ENCODE measurements around the gene C1orf185.
A peak's percentile ranks its signal among the peaks of the same experiment; 100 is the strongest.

The C1orf185 gene

DNA sequence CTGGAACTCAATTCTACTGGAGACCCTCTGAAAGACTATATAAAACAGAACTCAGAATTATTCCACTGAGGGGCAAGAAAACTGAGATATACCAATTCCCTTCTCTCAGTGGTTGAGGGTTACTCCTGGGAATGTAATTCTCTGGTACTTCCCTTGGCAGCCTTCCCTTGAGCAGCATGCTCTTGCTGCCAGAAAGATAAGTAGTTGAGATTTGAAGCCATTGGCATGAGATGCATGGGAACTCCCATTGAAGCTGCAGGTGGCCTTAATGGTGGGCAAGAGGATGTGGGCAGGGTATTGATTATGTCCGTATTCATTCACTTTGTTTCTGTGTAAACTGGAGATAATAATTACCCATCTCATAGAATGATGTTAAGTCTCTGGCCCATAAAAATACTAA, 28.6 kb upstream of the C1orf185 start:
- DNase-seq (ENCODE audit: insufficient read length, low spot score) (no peak), FAIRE-seq (no peak)
- TF ChIP-seq POLR2AphosphoS5 (IDR thresholded peaks at IDR 0.05; ENCODE audit: low read depth, low read length): no peak
- no peak for TF ChIP-seq PAX5 (IDR thresholded peaks at IDR 0.05; ENCODE audit: insufficient read depth, low read length, severe bottlenecking)
- no peak for TF ChIP-seq POLR2A (IDR thresholded peaks at IDR 0.05; ENCODE audit: low read depth, low read length)
- no peak for TF ChIP-seq POU2F2 (IDR thresholded peaks at IDR 0.05; ENCODE audit: low read depth, low read length)
- no peak for TF ChIP-seq TAF1 (IDR thresholded peaks at IDR 0.05; ENCODE audit: low read depth, low read length)
- no peak for TF ChIP-seq SPI1 (IDR thresholded peaks at IDR 0.05; ENCODE audit: low read depth, low read length)

DNA sequence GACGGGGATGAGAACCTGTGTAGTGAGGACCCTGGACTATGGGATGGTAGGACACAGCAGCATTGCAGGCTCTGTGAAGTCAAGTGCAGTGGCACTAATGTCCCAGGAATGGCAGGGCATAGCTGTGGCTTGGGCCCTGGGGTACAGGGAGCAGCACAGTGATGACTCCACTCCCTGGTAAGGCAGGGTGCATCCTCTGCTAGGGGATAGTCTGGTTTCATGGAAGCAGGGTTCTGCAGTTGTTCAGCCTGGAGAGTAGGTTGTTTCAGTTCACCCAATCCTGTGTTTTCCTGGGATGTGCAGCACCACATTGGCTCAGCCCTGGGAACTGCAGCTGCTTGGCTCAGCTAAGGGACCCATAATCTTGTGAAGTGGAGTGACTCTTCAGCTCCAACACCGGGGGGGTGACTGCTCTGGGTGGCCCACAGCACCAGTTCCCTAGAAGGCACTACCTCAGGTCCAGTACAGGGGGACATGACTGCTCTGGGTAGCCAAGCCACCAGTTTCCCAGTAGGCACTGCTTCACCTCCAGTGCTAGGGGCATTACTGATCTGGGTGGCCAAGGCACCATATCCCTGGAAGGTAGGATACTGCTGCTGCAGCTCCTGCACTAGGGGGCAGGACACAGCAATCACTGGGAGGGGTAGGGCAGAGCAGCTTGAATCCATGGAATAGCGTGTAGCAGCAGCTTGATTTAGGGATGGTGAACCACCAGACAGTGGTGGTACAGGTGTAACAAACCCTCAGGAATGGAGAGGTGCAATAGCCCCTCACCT, 15.3 kb upstream of the C1orf185 start:
- DNase-seq (ENCODE audit: insufficient read length, low spot score) (no peak), FAIRE-seq (peak; percentile 16)
- TF ChIP-seq POLR2A (IDR thresholded peaks at IDR 0.05; ENCODE audit: low read depth, low read length) (no peak), TAF1 (IDR thresholded peaks at IDR 0.05; ENCODE audit: low read depth, low read length) (no peak), POLR2AphosphoS5 (IDR thresholded peaks at IDR 0.05; ENCODE audit: low read depth, low read length) (no peak), PAX5 (IDR thresholded peaks at IDR 0.05; ENCODE audit: insufficient read depth, low read length, severe bottlenecking) (no peak), POU2F2 (IDR thresholded peaks at IDR 0.05; ENCODE audit: low read depth, low read length) (no peak), SPI1 (IDR thresholded peaks at IDR 0.05; ENCODE audit: low read depth, low read length) (no peak)

DNA sequence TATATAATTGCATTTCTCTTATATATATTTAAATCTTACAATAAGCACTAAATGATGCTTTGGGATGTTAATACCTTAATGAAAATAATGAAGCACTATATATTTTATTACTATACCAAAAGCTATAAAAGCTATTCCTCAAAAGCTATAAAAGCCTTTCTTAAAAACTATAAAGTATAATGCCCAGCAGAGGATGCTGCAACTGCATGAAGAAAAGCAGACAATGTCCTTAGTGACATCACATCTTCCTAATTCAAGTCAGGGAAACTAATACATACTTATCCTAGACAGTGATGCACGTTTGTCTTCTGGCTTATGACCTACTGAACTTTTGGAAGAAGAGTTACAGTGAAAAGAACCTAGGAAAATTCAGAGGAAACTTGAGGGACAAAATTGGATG, 13.6 kb upstream of the C1orf185 start:
- FAIRE-seq (no peak), DNase-seq (ENCODE audit: insufficient read length, low spot score) (no peak)
- TF ChIP-seq POU2F2 (IDR thresholded peaks at IDR 0.05; ENCODE audit: low read depth, low read length): no peak
- TF ChIP-seq POLR2AphosphoS5 (IDR thresholded peaks at IDR 0.05; ENCODE audit: low read depth, low read length): no peak
- TF ChIP-seq POLR2A (IDR thresholded peaks at IDR 0.05; ENCODE audit: low read depth, low read length): no peak
- no peak for TF ChIP-seq PAX5 (IDR thresholded peaks at IDR 0.05; ENCODE audit: insufficient read depth, low read length, severe bottlenecking)
- no peak for TF ChIP-seq SPI1 (IDR thresholded peaks at IDR 0.05; ENCODE audit: low read depth, low read length)
- no peak for TF ChIP-seq TAF1 (IDR thresholded peaks at IDR 0.05; ENCODE audit: low read depth, low read length)

GRCh38 chr1:51093581-51093980, 8.4 kb upstream of the C1orf185 start:
- FAIRE-seq (no peak), DNase-seq (ENCODE audit: insufficient read length, low spot score) (no peak)

DNA sequence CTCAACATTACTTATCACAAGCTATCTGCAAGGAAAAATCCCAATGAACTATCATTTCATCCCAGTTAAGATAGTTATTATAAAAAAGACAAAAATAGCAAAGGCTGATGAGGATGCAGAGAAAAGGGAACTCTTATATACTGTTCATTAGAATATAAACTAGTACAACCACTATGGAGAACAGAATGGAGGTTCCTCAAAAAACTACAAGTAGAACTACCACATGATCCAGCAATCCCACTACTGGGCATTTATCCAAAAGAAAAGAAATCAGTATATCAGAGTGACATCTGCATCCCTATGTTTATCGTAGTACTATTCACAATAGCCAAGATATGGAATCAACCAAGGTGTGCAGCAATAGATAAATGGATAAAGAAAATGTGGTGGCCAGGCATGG, 4.9 kb upstream of the C1orf185 start:
- TF ChIP-seq SPI1 (IDR thresholded peaks at IDR 0.05; ENCODE audit: low read depth, low read length) (no peak), POLR2AphosphoS5 (IDR thresholded peaks at IDR 0.05; ENCODE audit: low read depth, low read length) (no peak)
- FAIRE-seq (no peak), DNase-seq (ENCODE audit: insufficient read length, low spot score) (no peak)

More at GRCh38 chr1:51093581-51093980, 8.4 kb upstream of the C1orf185 start:
- TF ChIP-seq POU2F2 (IDR thresholded peaks at IDR 0.05; ENCODE audit: low read depth, low read length) (no peak), POLR2A (IDR thresholded peaks at IDR 0.05; ENCODE audit: low read depth, low read length) (no peak), TAF1 (IDR thresholded peaks at IDR 0.05; ENCODE audit: low read depth, low read length) (no peak), PAX5 (IDR thresholded peaks at IDR 0.05; ENCODE audit: insufficient read depth, low read length, severe bottlenecking) (no peak), SPI1 (IDR thresholded peaks at IDR 0.05; ENCODE audit: low read depth, low read length) (no peak), POLR2AphosphoS5 (IDR thresholded peaks at IDR 0.05; ENCODE audit: low read depth, low read length) (no peak)

- FAIRE-seq (no peak), DNase-seq (ENCODE audit: insufficient read length, low spot score) (peak; percentile 16)
- no peak for TF ChIP-seq SPI1 (IDR thresholded peaks at IDR 0.05; ENCODE audit: low read depth, low read length)
- TF ChIP-seq POLR2AphosphoS5 (IDR thresholded peaks at IDR 0.05; ENCODE audit: low read depth, low read length): no peak
- no peak for TF ChIP-seq PAX5 (IDR thresholded peaks at IDR 0.05; ENCODE audit: insufficient read depth, low read length, severe bottlenecking)
- no peak for TF ChIP-seq POLR2A (IDR thresholded peaks at IDR 0.05; ENCODE audit: low read depth, low read length)
Measured at GRCh38 chr1:51100264-51100880, 1.7 kb upstream of the C1orf185 start.

- DNase-seq (ENCODE audit: insufficient read length, low spot score) (no peak), FAIRE-seq (no peak)
- TF ChIP-seq TAF1 (IDR thresholded peaks at IDR 0.05; ENCODE audit: low read depth, low read length) (no peak), PAX5 (IDR thresholded peaks at IDR 0.05; ENCODE audit: insufficient read depth, low read length, severe bottlenecking) (no peak), POU2F2 (IDR thresholded peaks at IDR 0.05; ENCODE audit: low read depth, low read length) (no peak), SPI1 (IDR thresholded peaks at IDR 0.05; ENCODE audit: low read depth, low read length) (no peak), POLR2AphosphoS5 (IDR thresholded peaks at IDR 0.05; ENCODE audit: low read depth, low read length) (no peak), POLR2A (IDR thresholded peaks at IDR 0.05; ENCODE audit: low read depth, low read length) (no peak)
Measured at GRCh38 chr1:51114137-51114536, 12.1 kb downstream of the C1orf185 start.

DNA sequence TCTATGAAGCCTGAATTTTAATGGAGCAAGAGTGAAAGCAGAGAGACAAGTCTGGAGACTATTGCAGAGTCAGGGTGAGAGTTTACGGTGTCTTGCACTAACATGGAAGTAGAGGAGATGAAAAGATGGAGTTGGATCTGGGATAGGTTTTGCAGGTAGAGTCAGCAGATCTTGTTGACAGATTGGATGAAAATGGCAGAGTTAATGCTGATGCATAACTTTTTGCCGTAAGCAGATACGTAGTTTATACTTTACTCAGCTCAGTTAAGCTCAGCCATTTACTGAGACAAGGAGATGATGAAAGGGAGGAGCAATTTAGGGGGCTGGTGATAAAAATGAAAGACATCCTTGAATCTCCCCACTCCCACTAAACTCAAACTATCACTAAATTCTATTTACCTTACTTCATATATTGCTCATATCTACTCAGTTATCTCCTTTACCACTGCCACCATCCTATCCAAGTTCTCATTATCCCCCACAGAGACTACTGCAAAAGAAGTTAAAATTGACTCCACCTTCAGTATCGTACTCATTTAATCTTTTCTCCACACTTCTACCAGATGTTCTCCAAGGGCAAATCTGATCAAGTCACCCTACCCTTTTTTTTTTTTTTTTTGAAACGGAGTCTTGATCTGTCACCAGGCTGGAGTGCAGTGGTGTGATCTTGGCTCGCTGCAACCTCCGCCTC, 13.8 kb downstream of the C1orf185 start:
- no peak for FAIRE-seq
- no peak for TF ChIP-seq SPI1 (IDR thresholded peaks at IDR 0.05; ENCODE audit: low read depth, low read length)
- no peak for TF ChIP-seq POLR2A (IDR thresholded peaks at IDR 0.05; ENCODE audit: low read depth, low read length)
- TF ChIP-seq PAX5 (IDR thresholded peaks at IDR 0.05; ENCODE audit: insufficient read depth, low read length, severe bottlenecking): no peak
- TF ChIP-seq TAF1 (IDR thresholded peaks at IDR 0.05; ENCODE audit: low read depth, low read length): no peak
- TF ChIP-seq POU2F2 (IDR thresholded peaks at IDR 0.05; ENCODE audit: low read depth, low read length): no peak
- TF ChIP-seq POLR2AphosphoS5 (IDR thresholded peaks at IDR 0.05; ENCODE audit: low read depth, low read length): no peak
- no peak for DNase-seq (ENCODE audit: insufficient read length, low spot score)

DNA sequence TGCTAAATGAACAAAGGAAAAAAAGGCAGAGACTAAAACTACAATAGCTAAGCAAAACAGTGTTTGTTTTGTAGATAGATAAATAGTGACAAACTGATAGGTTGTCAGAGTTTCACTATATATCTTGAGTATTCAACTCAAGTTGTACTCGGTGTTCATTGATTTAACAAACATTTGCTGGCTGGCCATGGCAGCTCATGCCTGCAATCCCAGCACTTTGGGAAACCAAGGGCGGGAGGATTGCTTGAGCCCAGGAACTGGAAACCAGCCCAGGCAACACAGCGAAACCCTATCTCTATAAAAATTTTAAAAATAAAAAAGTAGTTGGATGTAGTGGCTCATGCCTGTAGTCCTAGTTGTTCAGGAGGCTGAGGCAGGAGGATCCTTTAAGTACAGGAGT, 17.3 kb downstream of the C1orf185 start:
- TF ChIP-seq POLR2A (IDR thresholded peaks at IDR 0.05; ENCODE audit: low read depth, low read length) (no peak), PAX5 (IDR thresholded peaks at IDR 0.05; ENCODE audit: insufficient read depth, low read length, severe bottlenecking) (no peak), POLR2AphosphoS5 (IDR thresholded peaks at IDR 0.05; ENCODE audit: low read depth, low read length) (no peak), SPI1 (IDR thresholded peaks at IDR 0.05; ENCODE audit: low read depth, low read length) (no peak), POU2F2 (IDR thresholded peaks at IDR 0.05; ENCODE audit: low read depth, low read length) (no peak), TAF1 (IDR thresholded peaks at IDR 0.05; ENCODE audit: low read depth, low read length) (no peak)
- FAIRE-seq (no peak), DNase-seq (ENCODE audit: insufficient read length, low spot score) (no peak)

Data from GM12891 (cell line).